ENCODE results near the gene PRKN.

PRKN gene

DNA sequence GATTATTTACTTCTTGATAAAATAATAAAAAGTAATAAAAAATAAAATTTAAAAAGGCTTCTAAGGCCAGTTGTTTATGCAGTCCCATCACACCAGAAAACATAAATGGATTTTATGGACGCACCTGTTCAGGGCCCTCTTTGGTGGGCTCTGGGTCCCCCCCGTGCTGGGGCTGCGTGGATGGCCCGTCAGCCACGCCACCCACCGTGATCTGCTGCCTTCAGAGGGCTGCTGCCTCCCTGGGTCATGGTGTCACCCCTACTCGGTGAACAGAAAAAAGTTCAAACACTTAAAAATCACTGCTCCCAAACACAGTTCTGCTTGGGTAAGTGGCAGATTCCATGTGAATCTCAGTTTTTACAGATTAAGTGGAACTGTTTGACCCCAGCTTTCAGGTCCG is 1006.1 kb downstream of the PRKN start:
- no peak for DNase-seq (ENCODE audit: low spot score)

DNA sequence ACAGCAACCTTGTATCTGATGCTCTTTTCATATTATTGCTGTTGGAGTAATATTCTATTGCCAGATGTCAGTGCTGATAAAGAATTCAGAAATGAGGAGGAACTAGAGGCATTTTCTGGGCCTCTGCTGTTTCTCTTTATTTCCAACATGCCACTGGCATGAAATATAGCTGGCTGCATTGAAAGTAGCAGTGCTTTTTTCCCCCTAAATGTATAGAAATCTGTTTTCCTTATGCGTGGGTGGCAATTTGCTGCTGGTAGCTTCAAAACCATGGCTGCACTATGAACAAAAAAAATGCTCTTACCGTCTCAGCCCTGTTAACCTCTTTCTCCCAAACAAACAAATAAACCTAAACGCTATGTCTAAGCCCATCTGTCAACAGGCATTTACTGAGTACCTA is 1011.4 kb downstream of the PRKN start:
- no peak for DNase-seq (ENCODE audit: low spot score)

DNA sequence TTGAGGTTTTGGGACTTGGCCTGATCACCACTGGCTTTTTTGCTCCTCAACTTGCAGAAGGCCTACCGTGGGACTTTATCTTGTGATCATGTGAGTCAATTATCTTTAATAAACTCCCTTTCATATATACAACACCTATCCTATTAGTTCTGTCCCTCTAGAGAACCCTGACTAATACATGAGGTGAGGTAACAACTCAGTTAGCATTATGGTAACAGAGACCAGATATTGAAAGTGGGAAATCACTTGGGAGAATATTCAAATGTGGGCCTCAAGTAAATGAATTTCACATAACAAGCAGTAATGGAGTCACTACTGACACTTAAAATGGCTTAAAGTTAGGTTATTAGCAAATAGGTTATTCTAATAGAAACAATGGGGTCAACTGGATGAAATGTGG is 1015.6 kb downstream of the PRKN start:
- no peak for DNase-seq (ENCODE audit: low spot score)

DNA sequence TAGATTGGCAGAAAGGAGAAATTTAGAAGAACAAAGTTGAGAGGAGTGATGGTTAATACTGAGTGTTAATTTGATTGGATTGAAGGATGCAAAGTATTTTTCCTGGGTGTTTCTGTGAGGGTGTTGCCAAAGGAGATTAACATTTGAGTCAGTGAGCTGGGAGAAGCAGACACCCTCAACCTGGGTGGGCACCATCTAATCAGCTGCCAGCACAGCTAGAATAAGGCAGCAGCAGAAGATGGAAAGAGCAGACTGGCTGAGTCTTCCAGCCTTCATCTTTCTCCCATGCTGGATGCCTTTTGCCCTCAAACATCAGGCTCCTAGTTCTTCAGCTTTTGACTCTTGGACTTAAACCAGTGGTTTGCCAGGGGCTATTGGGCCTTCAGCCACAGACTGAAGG is 1016.1 kb downstream of the PRKN start:
- no peak for DNase-seq (ENCODE audit: low spot score)

DNA sequence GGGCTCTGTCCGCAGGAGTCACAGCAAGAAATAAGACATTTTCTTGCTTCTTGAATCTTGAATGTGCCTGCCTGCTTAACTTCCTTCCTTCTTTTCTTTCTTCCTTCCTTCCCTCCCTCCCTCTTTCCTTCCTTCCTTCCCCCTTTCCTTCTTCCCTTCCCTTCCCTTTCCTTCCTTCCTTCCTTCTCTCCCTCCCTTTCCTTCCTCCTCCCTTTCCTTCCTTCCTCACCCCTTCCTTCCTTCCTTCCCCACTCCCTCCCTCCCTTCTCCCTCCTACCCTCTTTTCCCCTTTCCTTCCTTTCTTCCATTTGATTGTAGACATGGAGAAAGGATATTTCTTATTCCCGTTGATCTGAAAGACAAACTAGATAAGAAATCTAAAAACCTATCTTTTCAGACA is 1016.9 kb downstream of the PRKN start:
- DNase-seq (ENCODE audit: low spot score) = no peak

DNA sequence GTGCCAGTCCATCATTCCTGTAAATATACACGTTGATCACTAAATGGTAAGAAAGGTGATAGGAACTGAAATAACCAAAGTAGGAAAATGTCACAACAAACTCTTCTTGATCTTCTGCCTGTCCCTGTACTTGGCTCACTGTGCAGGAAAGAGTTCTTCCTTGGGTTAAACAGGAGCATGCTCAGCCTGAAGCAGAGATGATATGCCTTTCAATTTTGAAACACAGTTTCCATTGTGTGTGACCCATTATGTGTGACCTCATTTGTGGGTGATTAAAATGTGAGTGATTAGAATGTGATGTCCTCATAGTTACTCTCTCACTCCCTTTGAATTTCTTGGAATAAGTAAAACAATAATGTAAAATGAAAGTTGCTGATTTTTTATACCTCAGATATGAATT is 1026.5 kb downstream of the PRKN start:
- DNase-seq (ENCODE audit: low spot score) = no peak

DNA sequence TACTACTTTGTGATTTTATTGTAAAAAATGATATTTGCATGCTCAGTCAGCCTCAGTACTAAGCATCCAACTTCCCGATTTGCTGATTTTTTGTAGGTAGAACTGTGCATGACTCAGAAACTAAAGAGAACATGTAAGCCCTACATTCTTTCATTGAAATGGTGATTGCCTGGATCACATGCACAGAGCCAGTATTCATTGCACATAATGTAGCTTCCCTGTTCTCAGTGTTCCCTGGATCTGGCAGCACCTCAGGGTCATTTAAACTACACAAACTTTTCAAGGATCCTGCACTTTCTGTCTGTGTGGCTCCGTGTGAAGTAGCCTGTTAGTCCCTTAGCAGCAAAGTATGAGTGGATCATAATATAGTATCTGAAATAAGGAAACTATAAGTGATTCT is 1030.8 kb downstream of the PRKN start:
- DNase-seq (ENCODE audit: low spot score) = no peak

DNA sequence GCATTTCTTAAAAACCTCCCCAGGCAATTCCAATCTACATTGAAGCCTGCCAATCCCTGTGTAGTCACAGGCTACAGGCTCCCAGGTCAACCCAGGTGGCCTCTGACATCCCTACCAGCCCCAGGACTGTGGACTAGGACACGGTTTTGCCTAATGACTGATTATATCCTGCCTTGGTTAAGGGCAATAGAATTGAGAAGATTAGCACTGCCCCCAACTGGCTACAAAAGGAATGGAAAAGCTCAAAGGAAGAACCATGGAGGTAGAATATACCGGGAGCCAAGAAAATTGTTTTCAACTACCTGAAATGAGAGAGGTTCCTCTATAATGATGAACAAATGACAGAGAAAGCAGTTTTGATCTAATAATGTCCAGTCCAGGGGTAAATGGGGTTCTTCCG is 1032.6 kb downstream of the PRKN start:
- DNase-seq (ENCODE audit: low spot score) = peak; percentile 55

DNA sequence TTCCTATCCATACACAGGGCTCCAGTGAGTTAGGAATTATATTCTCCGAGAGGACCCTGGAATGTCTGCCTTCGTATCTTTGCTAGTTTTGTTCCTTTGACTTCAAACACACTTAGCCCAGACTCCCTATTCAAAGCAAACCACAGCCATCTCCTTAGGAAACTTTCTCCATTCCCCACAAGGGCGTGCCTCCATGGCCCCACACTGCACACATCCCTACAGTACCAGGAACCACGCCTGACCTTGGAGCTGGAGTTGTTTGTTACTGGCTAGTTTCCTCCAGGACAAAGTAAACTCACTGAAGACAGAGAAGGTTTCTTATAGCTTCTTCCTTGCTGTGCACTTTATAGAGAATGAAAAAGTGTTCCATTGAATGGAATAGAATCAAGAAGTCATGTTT is 1040.9 kb downstream of the PRKN start:
- no peak for DNase-seq (ENCODE audit: low spot score)

DNA sequence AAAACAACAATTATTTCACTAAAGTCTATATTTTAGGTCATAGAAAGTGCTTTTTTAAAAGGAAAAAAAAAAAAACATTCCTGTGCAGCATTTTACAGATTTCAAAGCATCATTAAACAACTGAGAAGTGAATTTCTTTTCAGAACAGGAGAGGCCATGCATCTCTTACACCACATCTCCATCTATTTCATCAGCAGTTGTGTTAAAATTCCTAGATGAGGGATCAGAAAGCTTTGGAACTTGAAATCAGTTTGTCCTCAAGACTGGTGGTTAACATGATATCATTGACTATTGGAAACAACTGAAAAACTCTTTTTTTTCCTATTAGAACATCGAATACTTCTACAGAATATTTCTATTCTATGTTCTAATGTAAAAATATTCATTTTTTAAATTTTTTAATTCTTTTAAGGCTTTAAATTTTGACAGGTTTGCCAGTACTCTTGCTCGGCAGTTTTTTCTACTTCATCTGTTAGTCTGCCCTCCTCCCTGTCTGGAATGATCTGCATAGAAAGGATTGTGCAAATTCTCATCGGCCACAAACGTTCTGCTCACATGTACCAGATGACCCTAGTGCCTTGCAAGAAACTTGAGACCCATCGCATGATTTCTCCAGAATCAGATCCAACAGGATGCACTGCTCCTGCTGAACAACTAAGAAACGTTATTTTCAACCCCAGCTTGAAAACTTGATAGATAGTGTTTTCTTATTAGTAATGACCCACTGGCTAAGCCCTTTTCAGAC is 1042.7 kb downstream of the PRKN start:
- DNase-seq (ENCODE audit: low spot score) = peak; percentile 7

DNA sequence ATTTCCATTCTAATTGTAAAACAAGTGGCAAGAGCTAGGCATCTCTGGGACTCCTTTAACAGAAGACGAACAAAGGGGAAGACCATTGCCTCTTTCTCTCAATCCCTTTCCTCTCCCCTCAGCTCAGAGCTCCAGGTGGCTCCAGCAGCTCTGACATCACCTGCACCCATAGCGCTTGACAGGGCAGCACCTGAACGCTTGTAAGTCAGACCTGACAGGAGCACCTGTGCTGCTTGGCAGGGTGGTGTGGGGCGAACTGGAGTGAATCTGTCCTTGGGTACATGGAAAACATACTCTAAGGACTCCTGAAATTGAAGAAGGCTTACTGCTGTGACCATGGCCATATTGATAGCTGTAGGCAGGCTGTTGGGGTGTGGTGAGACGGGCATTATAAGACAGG is 1044.2 kb downstream of the PRKN start:
- DNase-seq (ENCODE audit: low spot score) = no peak

DNA sequence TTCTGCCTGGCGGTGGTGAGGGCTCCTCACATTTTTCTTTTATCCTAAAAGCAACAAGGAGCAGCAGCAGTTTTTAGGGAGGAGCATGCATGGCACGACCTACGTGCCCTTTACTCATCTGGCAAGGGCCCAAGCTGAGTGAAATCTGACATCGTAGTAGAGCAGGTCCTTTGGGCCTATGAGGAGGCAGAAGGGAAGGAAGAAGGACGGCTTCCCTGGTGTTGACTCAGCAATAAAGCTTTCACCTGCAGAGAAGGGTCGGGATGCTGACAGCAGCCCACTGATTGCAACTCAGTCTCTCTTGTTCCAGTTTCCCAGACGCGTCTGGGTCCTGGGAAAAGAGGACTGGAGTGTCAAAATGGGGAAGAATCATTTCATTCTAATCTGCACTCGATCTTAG is 1044.6 kb downstream of the PRKN start:
- no peak for DNase-seq (ENCODE audit: low spot score)

DNA sequence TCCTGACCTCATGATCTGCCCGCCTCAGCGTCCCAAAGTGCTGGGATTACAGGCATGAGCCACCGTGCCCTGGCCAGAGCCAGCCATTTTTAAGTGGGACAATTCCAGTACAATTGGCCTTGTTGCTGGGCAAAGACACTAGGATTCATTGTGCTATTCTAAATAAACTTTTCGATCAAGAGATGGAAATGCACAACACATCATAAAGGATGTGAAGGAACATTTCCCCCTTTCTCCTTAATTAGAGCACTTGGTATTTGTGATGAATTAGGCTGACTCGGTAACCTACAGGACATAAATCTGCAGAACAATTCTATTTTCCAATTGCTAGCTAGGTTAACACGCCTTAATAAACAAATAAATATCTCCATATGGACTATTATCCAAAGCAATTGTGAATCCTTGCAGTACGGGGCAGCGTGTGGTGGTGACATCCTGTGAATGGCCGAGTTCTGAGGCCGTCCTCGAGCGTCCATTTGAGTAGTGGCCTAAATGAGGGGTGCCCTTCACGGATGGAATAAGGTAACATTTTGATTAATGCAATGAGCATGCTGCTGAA is 1047.5 kb downstream of the PRKN start:
- no peak for DNase-seq (ENCODE audit: low spot score)

DNA sequence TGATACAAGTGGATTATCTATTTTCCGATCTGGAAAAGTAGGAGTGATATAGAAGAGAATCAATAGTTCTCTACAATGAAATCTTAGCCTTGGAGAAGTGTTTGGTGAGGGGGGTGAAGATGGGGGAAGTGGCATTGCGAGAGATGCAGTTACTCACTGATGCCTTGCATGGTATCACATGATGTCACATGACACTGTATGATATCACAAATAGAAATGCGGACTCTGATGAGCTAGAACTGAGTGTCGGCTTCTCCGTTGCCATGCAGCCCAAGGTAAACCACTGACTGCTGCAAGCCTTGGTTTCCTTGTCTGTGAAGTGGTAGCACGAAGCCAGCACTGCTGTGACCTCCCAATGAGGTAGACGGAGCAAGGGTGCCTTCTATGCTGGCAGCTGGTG is 1050.4 kb downstream of the PRKN start:
- DNase-seq (ENCODE audit: low spot score) = no peak

DNA sequence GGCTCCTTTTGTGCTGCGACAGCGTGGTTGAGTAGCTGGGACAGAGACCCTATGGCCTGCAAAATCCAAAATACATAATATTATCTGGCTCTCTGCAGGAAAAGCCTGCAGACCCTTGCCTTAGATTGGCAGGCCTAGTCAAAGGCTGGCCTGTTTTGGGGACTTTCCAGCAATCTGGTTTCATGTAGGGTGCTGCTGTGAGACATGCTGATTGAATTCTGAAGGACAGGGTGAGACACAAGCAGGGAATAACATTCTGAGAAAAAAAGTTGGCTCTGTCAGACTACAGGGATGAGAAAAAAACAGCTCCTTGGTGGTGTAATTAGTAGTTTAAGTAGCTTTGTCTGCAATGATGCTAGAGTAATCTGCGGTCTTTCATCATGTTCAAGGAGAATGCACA is 1051.0 kb downstream of the PRKN start:
- no peak for DNase-seq (ENCODE audit: low spot score)

DNA sequence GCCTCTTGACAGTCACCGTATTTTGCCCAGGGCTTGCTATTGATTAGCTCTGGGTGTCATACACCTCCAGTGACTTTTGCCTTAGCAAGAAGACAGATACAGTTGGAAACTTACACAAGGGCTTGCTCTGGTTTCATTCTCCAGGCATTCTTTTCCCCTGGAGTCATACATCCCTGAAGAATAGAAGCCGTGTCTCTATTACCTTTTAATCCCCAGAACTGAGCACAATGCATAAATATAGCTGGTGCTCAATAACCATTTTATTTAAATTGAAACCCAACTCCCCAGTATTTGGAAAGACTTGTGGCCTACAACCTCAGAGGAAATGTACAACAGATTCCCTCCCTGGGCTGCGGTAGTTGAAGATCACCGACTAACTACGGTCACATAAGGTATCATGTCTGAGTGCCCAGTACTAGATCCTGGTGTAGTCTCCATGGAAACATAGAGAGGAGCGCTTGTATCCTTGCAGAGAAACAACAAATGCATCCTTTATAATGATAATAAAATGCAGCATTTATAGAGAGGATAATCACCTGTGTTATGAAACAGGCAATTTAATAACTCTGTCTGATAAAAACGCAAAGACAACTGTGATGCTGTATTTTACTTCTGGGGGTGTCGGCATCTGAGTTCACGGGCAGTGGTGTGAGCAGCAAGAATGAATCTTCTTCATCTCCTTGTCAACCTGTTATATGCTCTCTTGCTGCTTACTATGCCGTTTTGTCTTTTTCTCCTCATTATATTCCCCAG is 1052.5 kb downstream of the PRKN start:
- DNase-seq (ENCODE audit: low spot score) = no peak

DNA sequence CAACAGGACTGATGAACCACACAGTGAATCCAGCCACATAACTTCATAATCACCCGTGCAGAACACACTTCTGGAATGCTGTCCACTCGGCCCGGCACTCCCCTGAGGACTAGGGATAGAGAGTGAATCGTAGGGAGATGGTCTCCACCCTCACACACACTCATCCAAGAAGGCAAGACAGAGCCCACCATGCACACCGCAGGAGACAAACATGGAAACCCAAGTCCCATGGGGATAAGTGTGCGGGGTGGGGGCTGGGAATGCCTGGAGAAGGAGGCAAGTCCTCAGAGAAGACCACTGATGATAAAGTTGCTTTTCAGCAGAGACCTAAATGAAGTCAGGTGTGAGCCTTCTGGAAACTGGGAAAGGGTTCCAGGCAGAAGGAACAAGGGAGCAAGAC is 1054.5 kb downstream of the PRKN start:
- DNase-seq (ENCODE audit: low spot score) = no peak

DNA sequence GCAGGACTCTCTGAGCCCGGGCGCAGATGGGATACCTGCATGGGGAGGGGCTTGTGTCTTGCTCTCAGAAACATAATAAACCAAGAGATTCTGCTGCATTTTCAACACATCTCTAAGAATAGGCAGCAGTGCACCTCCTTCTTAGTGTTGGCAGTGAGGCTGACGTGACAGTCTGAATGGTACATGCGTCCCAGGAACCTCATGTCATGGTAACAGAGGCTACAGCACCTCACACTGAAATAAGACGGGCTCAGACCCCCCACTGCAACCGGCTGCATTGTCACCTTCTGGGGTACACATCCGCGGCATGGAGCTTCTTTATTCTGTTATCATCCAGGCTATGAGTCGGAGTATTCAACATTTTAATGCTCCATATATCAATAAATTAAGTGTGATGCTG is 1056.4 kb downstream of the PRKN start:
- DNase-seq (ENCODE audit: low spot score) = no peak

DNA sequence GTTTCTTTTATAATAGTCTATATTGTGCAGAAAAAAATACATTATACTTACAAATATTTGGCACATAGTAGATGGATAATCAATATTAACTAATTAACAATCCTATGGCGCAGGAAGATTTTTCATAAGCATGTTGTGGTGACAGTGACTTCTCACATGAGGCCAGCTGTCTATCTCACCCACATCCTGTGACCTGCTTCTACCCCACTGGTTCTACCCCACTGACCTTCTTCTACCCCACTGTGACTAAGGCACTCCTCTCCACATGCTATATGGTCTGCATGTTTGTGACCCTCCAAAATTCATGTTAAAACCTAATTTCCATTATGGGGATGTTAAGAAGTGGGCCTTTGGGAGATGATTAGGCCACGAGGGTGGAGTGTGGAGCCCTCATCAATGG is 1058.9 kb downstream of the PRKN start:
- DNase-seq (ENCODE audit: low spot score) = no peak

DNA sequence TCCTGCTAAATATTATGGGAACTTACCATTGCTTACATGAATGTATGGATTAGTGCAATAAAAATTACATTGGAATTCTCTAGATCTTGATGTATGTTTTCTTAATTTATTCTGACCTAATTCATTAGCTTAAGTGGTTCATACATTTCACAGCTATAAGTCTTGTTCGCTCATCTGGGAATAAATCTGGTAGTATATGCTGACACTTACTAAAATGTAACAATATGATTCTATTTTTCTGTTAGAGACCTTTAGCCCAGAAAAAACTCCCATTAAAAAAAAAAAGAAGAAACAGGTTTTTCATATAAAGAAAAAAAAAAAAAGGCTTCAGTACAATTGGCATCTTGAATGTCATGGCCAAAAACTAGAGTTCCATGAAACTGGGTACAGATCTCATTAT is 1059.6 kb downstream of the PRKN start:
- DNase-seq (ENCODE audit: low spot score) = no peak

DNA sequence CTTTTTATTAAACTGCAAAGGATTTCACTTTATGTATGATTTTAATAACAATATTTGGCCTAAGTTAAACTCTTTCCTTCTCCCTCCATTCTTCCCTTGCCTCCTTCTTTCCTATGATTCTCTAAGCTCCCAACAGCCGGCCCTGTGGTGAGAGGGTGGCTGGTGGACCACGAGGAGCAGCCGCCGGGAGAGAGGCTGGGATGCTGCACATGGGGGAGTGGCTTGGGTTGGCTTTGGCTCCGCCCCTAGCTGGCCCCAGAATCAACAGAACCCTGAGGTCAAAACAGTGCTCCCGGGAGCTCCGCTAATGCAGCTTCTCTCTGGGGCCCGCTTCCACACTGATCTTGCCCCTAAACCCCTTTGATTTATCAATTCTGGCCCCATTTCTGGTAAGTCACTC is 1063.9 kb downstream of the PRKN start:
- DNase-seq (ENCODE audit: low spot score) = no peak

DNA sequence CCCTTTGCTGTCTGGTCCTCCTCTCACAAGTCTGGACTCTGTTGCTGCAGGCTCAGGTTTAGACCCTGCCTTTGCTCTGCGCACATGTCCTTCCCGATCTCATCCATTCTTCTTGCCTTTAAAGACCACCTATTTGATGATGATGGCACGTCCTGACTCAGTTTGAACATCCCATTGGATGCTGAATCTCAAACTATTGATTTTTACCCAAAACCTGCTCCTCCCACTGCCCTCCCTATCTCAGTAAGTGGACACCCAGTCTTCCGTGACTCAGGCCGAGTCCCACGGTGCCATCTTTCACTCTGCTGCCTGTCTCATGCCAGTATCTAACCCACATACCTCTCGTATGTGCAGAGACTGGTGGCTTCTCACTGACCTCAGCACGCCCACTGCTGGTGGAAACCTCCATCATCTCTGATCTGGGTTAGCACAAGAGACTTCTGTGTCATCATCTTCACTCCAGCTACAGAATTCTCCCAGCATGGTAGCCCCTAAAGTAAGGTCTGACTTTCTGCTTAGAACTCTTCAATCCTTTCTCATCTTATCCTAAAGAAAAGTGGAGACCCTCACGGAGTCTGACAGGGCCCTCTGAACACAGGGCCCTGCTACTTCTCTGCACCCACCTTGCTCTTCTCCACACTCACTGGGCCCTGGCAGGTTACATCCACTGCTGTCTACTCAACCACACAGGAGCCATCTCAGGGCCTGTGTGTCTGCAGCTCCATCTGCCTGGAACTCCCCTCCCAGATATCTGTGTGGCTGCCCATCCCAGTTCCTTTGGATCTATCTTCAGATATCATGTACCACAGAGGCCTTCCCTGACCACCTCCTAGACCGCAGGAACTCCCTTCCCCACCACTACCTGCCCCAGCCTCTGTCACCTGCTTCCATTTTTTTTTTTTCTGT is 1066.6 kb downstream of the PRKN start:
- DNase-seq (ENCODE audit: low spot score) = peak; percentile 10

DNA sequence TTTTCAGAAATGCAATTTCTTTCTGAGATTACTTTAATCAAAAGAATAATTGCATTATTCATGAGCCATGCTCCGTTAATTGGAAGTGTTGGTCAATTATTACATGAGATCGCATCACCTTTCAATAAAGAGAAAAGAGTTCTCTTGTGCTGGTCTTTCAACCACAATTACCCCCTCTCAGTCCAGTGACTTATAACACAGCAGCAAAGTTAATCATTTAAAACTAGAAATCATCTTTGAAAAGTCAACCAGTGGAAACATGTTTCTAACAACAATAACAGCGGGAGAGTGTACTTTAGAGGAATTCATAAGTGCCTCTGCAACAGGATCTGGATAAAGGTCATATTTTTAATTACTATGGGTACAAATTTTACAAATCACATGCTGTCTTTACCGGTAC is 1069.4 kb downstream of the PRKN start:
- no peak for DNase-seq (ENCODE audit: low spot score)
